ENCODE data around the gene TMEM170B.
"Not testable (repeated sequence)": the region's sequence is repeated elsewhere in the genome, so short reads cannot be mapped to it uniquely, and the experiment has no call there.

TMEM170B gene

GRCh38 chr6:11543919-11544518 lies 6.5 kb downstream of the TMEM170B start:
- in situ Hi-C loops (cut with HindIII; ENCODE audit: low pct_ligation_motif_present, low sequenced_read_pairs), result no loop called here
- H3K27me3 ChIP-seq (replicated peaks), result no peaks in the 10 kb centered on the region
- no peak for TF ChIP-seq CTCF (IDR thresholded peaks at IDR 0.05; ENCODE audit: low read depth, low read length, missing control alignments)
- H3K4me3 ChIP-seq (ENCODE audit: low read depth, low read length), result no peak overlapping the region
- H3K36me3 ChIP-seq (replicated peaks), result no peaks in the 10 kb centered on the region
- H3K27ac ChIP-seq, result no peak overlapping the region
- no peak for DNase-seq

- H3K27ac ChIP-seq; DNase-seq; in situ Hi-C loops (cut with HindIII; ENCODE audit: low pct_ligation_motif_present, low sequenced_read_pairs); H3K4me3 ChIP-seq (ENCODE audit: low read depth, low read length); H3K27me3 ChIP-seq (replicated peaks); H3K36me3 ChIP-seq (replicated peaks): not testable (repeated sequence)
These were observed 10.3 kb downstream of the TMEM170B start for GRCh38 chr6:11547846-11548245.

GRCh38 chr6:11548578-11548977 lies 11.0 kb downstream of the TMEM170B start:
- H3K36me3 ChIP-seq (replicated peaks); H3K4me3 ChIP-seq (ENCODE audit: low read depth, low read length); H3K27me3 ChIP-seq (replicated peaks); DNase-seq; H3K27ac ChIP-seq; in situ Hi-C loops (cut with HindIII; ENCODE audit: low pct_ligation_motif_present, low sequenced_read_pairs): not testable (repeated sequence)

- no peak overlapping the region for H3K27ac ChIP-seq
- DNase-seq, result no peak
- in situ Hi-C loops (cut with HindIII; ENCODE audit: low pct_ligation_motif_present, low sequenced_read_pairs), result no loop called here
- TF ChIP-seq CTCF (IDR thresholded peaks at IDR 0.05; ENCODE audit: low read depth, low read length, missing control alignments), result no peak
- no peaks in the 10 kb centered on the region for H3K27me3 ChIP-seq (replicated peaks)
- no peaks in the 10 kb centered on the region for H3K36me3 ChIP-seq (replicated peaks)
- H3K4me3 ChIP-seq (ENCODE audit: low read depth, low read length), result no peak overlapping the region
These were observed 13.5 kb downstream of the TMEM170B start for GRCh38 chr6:11551053-11551452.

GRCh38 chr6:11552442-11552841 lies 14.9 kb downstream of the TMEM170B start:
- no peaks in the 10 kb centered on the region for H3K36me3 ChIP-seq (replicated peaks)
- no peak overlapping the region for H3K27ac ChIP-seq
- no peak for DNase-seq
- TF ChIP-seq CTCF (IDR thresholded peaks at IDR 0.05; ENCODE audit: low read depth, low read length, missing control alignments), result no peak
- H3K4me3 ChIP-seq (ENCODE audit: low read depth, low read length), result no peak overlapping the region
- in situ Hi-C loops (cut with HindIII; ENCODE audit: low pct_ligation_motif_present, low sequenced_read_pairs), result no loop called here
- H3K27me3 ChIP-seq (replicated peaks), result no peaks in the 10 kb centered on the region

- in situ Hi-C loops (cut with HindIII; ENCODE audit: low pct_ligation_motif_present, low sequenced_read_pairs), result no loop called here
- H3K27ac ChIP-seq, result no peak overlapping the region
- H3K36me3 ChIP-seq (replicated peaks), result no peaks in the 10 kb centered on the region
- H3K4me3 ChIP-seq (ENCODE audit: low read depth, low read length), result no peak overlapping the region
- no peak for DNase-seq
- no peaks in the 10 kb centered on the region for H3K27me3 ChIP-seq (replicated peaks)
- TF ChIP-seq CTCF (IDR thresholded peaks at IDR 0.05; ENCODE audit: low read depth, low read length, missing control alignments), result no peak
These were observed 16.3 kb downstream of the TMEM170B start for GRCh38 chr6:11553824-11554223.

GRCh38 chr6:11556309-11556708 lies 18.8 kb downstream of the TMEM170B start:
- no peak for DNase-seq

More at GRCh38 chr6:11556309-11556708, 18.8 kb downstream of the TMEM170B start:
- Histone ChIP-seq H3K27me3 (replicated peaks) (no peaks in the 10 kb centered on the region), H3K4me3 (ENCODE audit: low read depth, low read length) (no peak overlapping the region), H3K36me3 (replicated peaks) (no peaks in the 10 kb centered on the region), H3K27ac (no peak overlapping the region)
- in situ Hi-C loops (cut with HindIII; ENCODE audit: low pct_ligation_motif_present, low sequenced_read_pairs), result no loop called here
- TF ChIP-seq CTCF (IDR thresholded peaks at IDR 0.05; ENCODE audit: low read depth, low read length, missing control alignments), result no peak

Measured in brain microvascular endothelial cell (primary cell).